ENCODE measurements around the gene DHDH.
A peak's percentile ranks its signal among the peaks of the same experiment; 100 is the strongest.

The DHDH gene

DNA sequence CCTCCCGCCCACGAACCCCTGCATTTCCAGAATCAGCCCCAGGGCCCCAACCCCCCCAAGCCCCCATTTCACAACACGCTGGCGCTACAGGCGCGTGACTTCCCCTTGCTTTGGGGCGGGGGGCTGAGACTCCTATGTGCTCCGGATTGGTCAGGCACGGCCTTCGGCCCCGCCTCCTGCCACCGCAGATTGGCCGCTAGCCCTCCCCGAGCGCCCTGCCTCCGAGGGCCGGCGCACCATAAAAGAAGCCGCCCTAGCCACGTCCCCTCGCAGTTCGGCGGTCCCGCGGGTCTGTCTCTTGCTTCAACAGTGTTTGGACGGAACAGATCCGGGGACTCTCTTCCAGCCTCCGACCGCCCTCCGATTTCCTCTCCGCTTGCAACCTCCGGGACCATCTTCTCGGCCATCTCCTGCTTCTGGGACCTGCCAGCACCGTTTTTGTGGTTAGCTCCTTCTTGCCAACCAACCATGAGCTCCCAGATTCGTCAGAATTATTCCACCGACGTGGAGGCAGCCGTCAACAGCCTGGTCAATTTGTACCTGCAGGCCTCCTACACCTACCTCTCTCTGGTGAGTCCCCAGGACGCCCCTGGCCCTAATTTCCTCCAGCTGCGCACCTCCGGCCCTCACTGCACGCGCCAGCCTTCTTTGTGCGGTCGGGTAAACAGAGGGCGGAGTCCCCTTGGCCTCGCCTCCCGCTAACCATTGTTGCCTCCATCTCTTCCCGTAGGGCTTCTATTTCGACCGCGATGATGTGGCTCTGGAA is 31.7 kb downstream of the DHDH start, which contains the start of gene FTL:
Gene FTL, plus strand, starts transcription at position 270 of the 766 bp plus-strand sequence. Its CDS starts 199 bp downstream, at position 469.
- TF ChIP-seq CTCF (conservative IDR thresholded peaks at IDR 0.05; ENCODE audit: low read depth, low read length), result no peak
- peak within 1 kb of the TSS; percentile 78 for H3K4me3 ChIP-seq (ENCODE audit: low read depth, low read length)
- DNase-seq (ENCODE audit: low read depth), result peak; percentile 98

- H3K4me3 ChIP-seq (ENCODE audit: low read depth, low read length), result peak overlapping the region; percentile 78
- DNase-seq (ENCODE audit: low read depth), result peak; percentile 88
- TF ChIP-seq CTCF (conservative IDR thresholded peaks at IDR 0.05; ENCODE audit: low read depth, low read length), result no peak
These were observed 32.5 kb downstream of the DHDH start for GRCh38 chr19:48965806-48966540.

DNA sequence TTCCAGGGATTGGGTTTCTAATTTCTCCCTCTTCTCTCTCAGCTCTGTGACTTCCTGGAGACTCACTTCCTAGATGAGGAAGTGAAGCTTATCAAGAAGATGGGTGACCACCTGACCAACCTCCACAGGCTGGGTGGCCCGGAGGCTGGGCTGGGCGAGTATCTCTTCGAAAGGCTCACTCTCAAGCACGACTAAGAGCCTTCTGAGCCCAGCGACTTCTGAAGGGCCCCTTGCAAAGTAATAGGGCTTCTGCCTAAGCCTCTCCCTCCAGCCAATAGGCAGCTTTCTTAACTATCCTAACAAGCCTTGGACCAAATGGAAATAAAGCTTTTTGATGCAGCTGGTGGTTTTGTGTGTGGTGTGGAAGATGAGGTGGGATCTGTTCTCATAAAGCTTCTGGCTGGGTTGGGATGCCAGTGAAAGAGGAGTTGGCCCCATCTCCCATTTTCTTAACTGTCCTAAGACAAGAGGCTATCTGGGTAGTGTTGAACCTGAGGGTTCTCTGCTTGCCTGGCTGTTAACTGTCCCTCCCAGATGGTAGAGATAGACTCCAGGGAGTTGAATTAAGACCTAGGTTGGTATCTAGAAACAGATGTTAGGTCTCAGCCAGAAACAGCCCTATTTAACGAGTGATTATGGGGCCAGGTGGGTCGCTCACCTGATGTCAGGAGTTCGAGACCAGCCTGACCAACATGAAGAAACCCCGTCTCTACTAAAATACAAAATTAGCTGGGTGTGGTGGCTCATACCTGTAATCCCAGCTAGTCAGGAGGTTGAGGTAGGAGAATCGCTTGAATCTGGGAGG is 33.2 kb downstream of the DHDH start:
- DNase-seq (ENCODE audit: low read depth), result peak; percentile 23
- no peak for TF ChIP-seq CTCF (conservative IDR thresholded peaks at IDR 0.05; ENCODE audit: low read depth, low read length)
- H3K4me3 ChIP-seq (ENCODE audit: low read depth, low read length), result peak overlapping the region; percentile 78

- peak overlapping the region; percentile 78 for H3K4me3 ChIP-seq (ENCODE audit: low read depth, low read length)
- no peak for TF ChIP-seq CTCF (conservative IDR thresholded peaks at IDR 0.05; ENCODE audit: low read depth, low read length)
- DNase-seq (ENCODE audit: low read depth), result peak; percentile 68
These were observed 34.1 kb downstream of the DHDH start for GRCh38 chr19:48967346-48968178.

- no peak overlapping the region for H3K4me3 ChIP-seq (ENCODE audit: low read depth, low read length)
- TF ChIP-seq CTCF (conservative IDR thresholded peaks at IDR 0.05; ENCODE audit: low read depth, low read length), result no peak
- DNase-seq (ENCODE audit: low read depth), result peak; percentile 53
These were observed 34.7 kb downstream of the DHDH start for GRCh38 chr19:48968179-48968661.

DNA sequence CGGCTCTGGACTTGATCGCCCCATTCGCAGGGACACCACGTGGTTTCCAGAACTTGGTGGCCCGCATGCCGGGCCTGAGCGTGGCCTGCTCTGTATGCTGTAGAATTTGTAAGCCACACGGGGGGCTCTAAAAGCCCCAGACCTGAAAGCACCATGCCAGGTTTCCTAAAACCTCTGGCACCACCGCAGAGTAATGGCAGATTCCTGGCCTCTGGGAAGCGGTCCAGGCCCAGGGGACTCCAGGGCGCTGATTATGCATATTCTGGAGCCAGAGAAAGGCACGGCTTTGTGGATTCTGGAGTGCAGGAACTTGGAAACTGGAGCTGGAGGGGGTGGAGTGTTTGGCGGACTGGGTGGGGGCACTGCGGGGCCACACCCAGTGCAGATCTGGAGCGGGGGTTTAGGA is 35.3 kb downstream of the DHDH start:
- H3K4me3 ChIP-seq (ENCODE audit: low read depth, low read length), result no peak overlapping the region
- no peak for TF ChIP-seq CTCF (conservative IDR thresholded peaks at IDR 0.05; ENCODE audit: low read depth, low read length)
- DNase-seq (ENCODE audit: low read depth), result no peak
